HL-60/S4 treated with retinoic acid at 250 ng/mL for 4 days and 3 days (cell line): ENCODE results near the gene UBE2G1.
"Not testable (repeated sequence)": the region's sequence is repeated elsewhere in the genome, so short reads cannot be mapped to it uniquely, and the experiment has no call there.

Experiments used
- in situ Hi-C: fragments of 300-500 bp; cut with MboI; formaldehyde crosslinking; loops from 2 replicates; pipeline ENCODE4 v1.7.0; 2022; ENCODE audit warnings: low sequenced_read_pairs

Gene UBE2G1

GRCh38 chr17:4255271-4255670, 111.2 kb downstream of the UBE2G1 start:
- in situ Hi-C loops, result not testable (repeated sequence)

- in situ Hi-C loops, result no loop called here
Observed at GRCh38 chr17:4250887-4251286, 115.6 kb downstream of the UBE2G1 start.

- in situ Hi-C loops, result no loop called here
Observed at GRCh38 chr17:4249452-4250029, 116.9 kb downstream of the UBE2G1 start.

GRCh38 chr17:4248504-4249277, 117.8 kb downstream of the UBE2G1 start:
- in situ Hi-C loops, result no loop called here

GRCh38 chr17:4247971-4248388, 118.5 kb downstream of the UBE2G1 start:
- in situ Hi-C loops, result no loop called here

- in situ Hi-C loops, result no loop called here
Observed at GRCh38 chr17:4247361-4247970, 119.0 kb downstream of the UBE2G1 start.

GRCh38 chr17:4246674-4247073, 119.8 kb downstream of the UBE2G1 start:
- in situ Hi-C loops, result no loop called here

GRCh38 chr17:4241535-4241934, 124.9 kb downstream of the UBE2G1 start:
- in situ Hi-C loops, result no loop called here

GRCh38 chr17:4236456-4236855, 130.0 kb downstream of the UBE2G1 start:
- in situ Hi-C loops, result no loop called here

GRCh38 chr17:4235372-4236279, 130.8 kb downstream of the UBE2G1 start:
- in situ Hi-C loops, result no loop called here

GRCh38 chr17:4234401-4234800, 132.1 kb downstream of the UBE2G1 start:
- in situ Hi-C loops, result no loop called here

- in situ Hi-C loops, result no loop called here
Observed at GRCh38 chr17:4233668-4234258, 132.7 kb downstream of the UBE2G1 start.

GRCh38 chr17:4232168-4232813, 134.2 kb downstream of the UBE2G1 start:
- in situ Hi-C loops, result no loop called here

GRCh38 chr17:4229627-4230541, 136.6 kb downstream of the UBE2G1 start:
- in situ Hi-C loops, result no loop called here

- in situ Hi-C loops, result no loop called here
Observed at GRCh38 chr17:4221899-4222659, 144.4 kb downstream of the UBE2G1 start.

GRCh38 chr17:4221163-4221562, 145.3 kb downstream of the UBE2G1 start:
- in situ Hi-C loops, result no loop called here

GRCh38 chr17:4220655-4221054, 145.8 kb downstream of the UBE2G1 start:
- in situ Hi-C loops, result no loop called here
